ENCODE results near the gene VPS8.
A peak's percentile ranks its signal among the peaks of the same experiment; 100 is the strongest.
"Not testable (repeated sequence)": the region's sequence is repeated elsewhere in the genome, so short reads cannot be mapped to it uniquely, and the experiment has no call there.

The VPS8 gene

GRCh38 chr3:184874709-184875644, 63.0 kb downstream of the VPS8 start:
- DNase-seq: peak in 1 of 6 experiments; percentile 1

DNA sequence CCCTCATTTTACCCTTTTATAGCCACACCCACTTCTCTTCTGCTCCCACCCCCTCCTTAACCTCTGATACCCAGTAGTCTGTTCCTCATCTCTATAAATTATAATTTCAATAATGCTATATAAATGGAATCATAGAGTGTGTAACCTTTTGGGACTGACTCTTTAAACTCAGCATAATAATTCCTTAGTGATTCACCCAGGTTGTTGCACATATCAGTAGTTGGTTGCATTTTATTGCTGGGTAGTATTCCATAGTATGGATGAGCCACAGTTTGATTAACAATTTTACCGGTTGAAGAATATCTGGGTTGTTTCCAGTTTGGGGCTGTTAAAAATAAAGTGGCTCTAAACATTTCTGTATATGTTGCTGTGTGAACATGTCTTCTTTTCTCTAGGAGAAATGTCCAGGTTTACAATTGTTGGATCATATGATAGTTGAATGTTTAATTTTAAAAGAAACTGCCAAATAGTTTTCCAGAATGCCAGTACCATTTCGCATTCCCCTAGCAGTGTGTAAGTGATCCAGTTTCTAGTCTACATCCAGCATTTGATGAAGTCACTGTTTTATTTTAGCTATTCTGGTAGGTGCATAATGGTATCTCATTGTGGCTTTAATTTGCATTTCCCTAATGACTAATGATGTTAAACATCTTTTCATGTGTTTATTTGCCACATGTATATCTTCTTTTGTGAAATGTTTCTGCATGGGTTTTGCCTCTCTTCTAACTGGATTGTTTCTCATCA, 68.5 kb downstream of the VPS8 start:
- DNase-seq: no peak

DNA sequence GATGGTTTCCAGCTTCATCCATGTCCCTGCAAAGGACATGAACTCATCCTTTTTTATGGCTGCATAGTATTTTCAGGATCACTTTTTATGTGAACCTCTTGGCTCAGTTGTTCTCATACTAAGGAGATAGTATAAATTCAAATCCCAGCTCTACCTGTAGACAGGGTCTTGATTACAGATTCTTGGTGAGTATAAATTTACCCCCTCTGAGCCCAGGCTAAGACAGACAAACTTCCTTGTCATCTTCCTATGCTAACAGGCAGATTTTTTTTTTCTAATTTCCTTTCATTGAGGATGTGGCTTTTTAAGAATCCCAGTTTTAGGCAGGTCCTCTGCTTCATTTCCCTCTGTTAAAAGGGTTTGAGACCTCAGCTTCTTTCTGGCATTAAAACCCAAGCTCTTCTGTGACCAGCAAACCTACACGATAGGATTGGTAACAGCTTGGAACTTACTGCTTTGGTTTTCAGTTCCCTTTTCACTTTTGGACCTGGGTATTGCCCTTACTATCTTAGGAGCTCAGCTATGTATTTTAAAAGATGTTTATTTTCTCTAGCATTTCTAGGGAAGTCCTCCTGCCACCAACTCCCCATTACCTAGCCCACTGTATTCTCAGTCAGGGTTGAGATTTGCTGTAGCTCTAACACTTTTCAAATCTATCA, 72.5 kb downstream of the VPS8 start:
- no peak for DNase-seq

DNA sequence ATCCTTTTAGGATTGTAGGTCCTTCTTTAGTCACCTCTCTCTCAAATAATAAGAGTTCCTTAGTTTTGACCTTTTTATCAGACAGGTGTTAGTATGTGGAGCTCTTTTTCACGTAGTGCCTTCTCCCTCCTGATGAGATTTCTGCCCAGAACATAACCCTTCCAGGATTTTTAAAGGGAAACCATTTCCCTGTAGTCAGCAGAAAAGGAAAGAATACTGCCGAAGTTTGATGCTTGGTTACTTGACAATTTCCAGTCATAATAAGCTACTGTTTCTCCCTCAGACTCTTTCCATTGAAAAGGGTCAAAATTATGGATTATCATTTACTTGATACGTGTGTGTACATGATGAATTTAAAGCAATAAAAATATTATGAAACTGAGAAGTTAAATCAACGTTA, 73.1 kb downstream of the VPS8 start:
- no peak for DNase-seq

DNA sequence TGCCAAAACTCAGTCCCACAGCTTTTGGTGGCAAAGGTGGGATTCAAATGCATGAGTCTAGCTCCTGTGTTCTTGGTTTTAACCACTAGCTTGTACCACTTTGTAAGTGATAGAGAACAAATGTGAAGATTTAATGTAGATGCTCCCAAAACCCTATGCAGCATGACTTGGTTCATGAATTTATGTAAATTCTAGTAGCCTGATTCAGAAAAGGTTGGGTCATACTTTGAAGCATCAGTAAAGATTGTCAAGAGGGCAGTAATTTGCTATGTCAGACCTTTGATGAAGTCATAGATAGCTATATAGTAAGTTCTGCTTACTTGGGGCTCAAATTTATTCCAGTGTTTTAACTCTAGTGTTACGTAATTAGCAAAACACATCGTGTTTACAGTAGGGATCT, 75.6 kb downstream of the VPS8 start:
- no peak for DNase-seq

DNA sequence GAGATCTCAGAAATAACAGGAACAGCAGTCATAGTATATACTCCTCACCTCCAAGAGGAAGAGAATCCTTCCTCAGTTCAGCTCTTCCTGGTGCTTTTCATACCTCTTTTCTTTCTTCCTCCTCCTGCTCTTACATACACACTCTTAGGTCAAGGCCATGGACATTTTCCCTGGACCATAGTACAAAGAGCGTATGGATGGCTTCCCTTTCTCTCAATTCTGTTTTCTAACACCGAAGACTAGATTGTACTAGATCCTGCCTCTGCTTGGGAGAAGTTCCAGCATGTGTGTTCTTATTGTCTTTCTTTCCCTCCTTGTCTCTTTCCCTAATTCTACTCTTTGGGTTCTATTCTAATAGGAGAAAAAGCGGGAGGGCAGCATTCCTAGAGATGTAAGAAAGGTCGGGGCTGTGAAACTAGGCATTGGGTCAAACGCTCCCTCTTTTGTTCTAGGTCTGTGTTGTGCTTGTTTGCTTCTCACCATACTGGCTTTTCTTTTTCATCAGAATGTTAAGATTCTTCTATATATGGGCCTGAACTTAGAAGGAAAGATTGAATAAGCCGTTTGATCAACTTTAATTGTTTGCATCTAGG, 77.4 kb downstream of the VPS8 start:
- no peak for DNase-seq

DNA sequence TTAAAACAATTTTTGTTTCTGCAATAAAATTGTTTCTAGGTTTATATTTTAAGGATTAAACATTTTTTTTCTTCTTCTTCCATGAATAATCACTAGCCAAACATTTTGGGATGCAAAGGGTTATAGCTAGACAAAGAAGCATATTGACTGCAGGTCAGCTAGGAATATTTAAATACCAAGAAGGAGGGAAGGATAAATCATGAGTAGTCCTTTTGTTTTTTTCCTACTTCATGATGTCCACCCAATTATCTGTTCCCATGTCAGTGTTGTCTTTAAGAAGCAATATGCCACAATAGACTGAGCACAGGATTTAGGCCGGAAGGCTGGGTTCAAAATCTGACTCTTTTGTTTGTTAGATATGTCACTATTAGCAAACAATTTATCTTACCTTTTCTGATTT, 82.1 kb downstream of the VPS8 start:
- no peak for DNase-seq

- no peak for DNase-seq
Observed at GRCh38 chr3:184895350-184895749, 83.4 kb downstream of the VPS8 start.

- DNase-seq: no peak
Observed at GRCh38 chr3:184896336-184896735, 84.4 kb downstream of the VPS8 start.

DNA sequence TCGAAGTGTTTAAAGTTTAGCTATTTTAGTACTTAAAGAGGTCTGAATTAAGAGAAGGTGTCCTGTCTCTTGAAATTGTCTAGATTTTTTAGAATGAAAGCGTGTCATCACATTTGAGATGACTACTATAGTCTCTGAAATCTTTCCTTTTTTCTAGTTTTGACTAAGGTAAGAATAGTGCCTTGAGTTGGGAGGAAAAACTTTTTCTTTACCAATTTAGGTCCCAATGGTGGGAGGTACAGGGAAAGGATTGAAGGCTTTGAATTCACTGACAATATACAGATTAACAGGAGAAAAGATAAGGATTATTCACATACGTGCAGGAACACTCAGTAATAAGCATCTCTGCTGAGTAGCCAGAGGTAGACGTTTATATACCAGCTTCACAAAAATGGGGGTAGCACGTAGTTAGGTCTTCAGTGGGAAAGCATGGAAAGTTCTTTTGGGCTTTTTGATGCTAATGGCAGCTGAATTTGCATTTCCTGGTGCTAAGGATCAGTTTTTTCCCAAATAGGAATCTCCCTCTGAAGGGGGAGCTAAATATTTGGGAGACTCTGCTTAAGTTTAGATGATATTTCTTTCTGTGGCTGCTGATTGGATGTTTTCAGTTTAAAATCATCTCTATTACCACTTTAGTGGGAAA, 88.1 kb downstream of the VPS8 start:
- no peak for DNase-seq

GRCh38 chr3:184907031-184907430, 95.1 kb downstream of the VPS8 start:
- DNase-seq: not testable (repeated sequence)

DNA sequence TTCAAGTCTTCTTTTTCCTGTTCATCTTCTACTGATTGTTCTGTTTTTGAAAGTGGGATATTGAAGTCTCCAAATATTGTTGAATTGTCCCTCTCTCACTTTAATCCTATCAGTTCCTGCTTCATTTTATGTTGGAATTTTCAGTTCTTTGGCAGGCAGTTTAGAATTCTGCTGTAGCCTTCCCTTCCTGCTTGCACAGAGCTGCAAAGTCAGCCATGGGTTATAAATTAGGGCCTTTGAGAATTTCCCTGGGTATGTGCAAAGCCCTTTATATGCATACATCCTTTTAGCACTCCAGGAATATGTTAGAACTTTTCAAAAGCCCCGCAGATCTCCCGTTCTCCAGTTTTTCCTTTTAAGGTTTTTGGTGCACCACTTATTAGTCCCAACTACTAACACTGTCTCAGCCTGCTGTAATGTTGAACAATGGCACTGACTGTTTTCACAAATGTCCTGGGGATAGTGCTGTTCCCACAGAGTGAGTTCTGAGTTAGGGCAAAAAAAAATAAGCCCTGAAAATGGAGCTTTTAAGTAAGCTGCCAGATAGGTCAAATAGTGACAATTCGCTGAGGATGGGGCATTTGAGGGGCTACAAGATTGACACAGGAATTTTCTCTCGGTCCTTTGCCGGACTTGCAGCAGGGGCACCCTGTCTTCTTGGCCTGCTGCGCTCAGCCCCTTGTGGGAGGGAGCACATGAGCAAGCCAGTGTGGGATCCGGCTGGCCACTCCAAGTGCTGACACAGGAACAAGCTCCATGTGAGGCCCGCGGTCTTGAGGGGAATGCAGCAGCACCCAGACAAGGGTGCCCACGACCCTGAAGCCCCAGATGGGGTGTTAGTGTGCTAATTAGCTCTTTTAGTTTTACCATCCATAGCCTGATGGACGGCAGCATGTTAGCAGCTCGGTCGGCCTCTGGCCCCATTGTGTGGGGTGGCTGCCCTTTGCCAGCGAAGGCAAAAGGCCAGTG, 96.0 kb downstream of the VPS8 start:
- DNase-seq: no peak

- DNase-seq: no peak
Observed at GRCh38 chr3:184908859-184909258, 96.9 kb downstream of the VPS8 start.

GRCh38 chr3:184910664-184911063, 98.7 kb downstream of the VPS8 start:
- no peak for DNase-seq

- DNase-seq: no peak
Observed at GRCh38 chr3:184911570-184911969, 99.6 kb downstream of the VPS8 start.

- DNase-seq: no peak
Observed at GRCh38 chr3:184912163-184912562, 100.2 kb downstream of the VPS8 start.

- no peak for DNase-seq
Observed at GRCh38 chr3:184914628-184915027, 102.7 kb downstream of the VPS8 start.

DNA sequence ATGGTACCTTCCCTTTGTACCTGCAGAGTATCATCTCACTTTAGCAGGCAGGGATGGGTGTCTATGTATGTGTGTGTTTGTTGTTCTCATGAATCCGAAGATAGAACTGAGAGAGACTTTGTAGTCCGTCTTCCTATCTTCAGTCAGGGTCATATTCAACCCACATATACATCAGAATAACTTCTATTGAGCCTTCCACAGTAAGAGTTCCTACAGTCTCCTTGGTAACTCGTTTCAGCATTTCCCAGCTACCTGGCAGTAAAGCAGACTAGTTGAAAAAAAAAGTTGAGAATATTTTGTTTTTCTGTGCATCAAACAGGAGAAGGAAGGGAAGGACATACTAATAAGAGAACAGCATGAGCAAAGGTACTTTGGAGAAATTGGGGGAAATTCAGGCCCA, 106.8 kb downstream of the VPS8 start:
- no peak for DNase-seq

DNA sequence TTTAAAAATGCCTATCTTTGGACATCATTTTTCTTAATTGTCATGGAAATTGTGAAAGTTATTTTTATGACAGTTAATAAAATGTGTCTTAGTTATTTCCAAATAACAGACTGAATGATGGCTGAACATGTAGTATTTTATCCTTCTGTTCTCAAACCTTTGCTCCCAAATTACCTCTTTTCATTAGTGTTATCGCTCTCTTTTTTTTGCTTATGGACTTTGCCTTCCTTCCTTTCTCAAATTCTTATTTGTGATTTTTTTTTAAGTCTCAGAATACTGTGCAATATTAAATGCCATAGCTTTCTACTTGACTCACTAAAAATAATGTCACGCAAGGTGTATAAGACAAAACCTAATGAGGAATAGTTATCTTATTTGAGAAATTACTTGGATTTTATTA, 107.7 kb downstream of the VPS8 start:
- no peak for DNase-seq

DNA sequence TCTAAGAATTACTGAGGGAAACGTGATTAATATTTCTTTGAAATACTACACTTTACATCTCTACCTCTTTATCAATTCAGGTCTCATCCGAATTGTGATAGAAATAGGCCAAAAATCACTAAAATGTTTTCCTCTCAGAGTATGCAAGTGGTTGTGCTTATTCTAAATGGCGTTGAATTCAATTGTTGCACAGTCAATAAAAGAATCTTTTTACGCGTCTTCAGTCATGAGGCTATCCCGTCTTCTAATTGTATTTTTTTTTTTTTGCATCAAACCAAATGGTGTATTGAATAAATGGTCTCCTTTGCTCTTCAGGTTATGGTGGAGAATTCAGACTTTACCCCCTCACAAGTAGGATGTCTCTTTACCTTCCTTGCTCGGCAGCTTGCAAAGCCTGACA, 112.6 kb downstream of the VPS8 start:
- DNase-seq: no peak

- DNase-seq: no peak
Observed at GRCh38 chr3:184927796-184928315, 115.9 kb downstream of the VPS8 start.

Data from stimulated activated naive CD4-positive, alpha-beta T cell (primary cell).